ENCODE data around the gene ZNF536.

- TF ChIP-seq POLR2A (IDR thresholded peaks at IDR 0.05) (no peak), CTCF (IDR thresholded peaks at IDR 0.05) (no peak)
Observed at GRCh38 chr19:30457484-30457883, 85.3 kb downstream of the ZNF536 start.
